ENCODE measurements around the gene CATSPER1.

CATSPER1 gene

GRCh38 chr11:65975771-65976170 lies 50.5 kb downstream of the CATSPER1 start:
- H3K4me3 ChIP-seq (ENCODE audit: low read length) = no peak overlapping the region
- no peaks in the 10 kb centered on the region for H3K79me2 ChIP-seq (ENCODE audit: low read length)
- H3K4me2 ChIP-seq (ENCODE audit: low read length) = no peak overlapping the region
- TF ChIP-seq EZH2phosphoT487 (IDR thresholded peaks at IDR 0.05; ENCODE audit: low read depth) = no peak
- TF ChIP-seq, protein P1, sequence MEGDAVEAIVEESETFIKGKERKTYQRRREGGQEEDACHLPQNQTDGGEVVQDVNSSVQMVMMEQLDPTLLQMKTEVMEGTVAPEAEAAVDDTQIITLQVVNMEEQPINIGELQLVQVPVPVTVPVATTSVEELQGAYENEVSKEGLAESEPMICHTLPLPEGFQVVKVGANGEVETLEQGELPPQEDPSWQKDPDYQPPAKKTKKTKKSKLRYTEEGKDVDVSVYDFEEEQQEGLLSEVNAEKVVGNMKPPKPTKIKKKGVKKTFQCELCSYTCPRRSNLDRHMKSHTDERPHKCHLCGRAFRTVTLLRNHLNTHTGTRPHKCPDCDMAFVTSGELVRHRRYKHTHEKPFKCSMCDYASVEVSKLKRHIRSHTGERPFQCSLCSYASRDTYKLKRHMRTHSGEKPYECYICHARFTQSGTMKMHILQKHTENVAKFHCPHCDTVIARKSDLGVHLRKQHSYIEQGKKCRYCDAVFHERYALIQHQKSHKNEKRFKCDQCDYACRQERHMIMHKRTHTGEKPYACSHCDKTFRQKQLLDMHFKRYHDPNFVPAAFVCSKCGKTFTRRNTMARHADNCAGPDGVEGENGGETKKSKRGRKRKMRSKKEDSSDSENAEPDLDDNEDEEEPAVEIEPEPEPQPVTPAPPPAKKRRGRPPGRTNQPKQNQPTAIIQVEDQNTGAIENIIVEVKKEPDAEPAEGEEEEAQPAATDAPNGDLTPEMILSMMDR (IDR thresholded peaks at IDR 0.05; ENCODE audit: low read depth, low read length) = no peak
- H3K9ac ChIP-seq (ENCODE audit: low read length) = no peak overlapping the region
- H3K27me3 ChIP-seq (ENCODE audit: low read depth, low read length) = no peaks in the 10 kb centered on the region
- peaks cover 28% of the 10 kb centered on the region for H3K36me3 ChIP-seq (replicated peaks; ENCODE audit: low read depth, low read length)
- H3K27ac ChIP-seq (ENCODE audit: low read length) = no peak overlapping the region
- no peaks in the 10 kb centered on the region for H3K9me3 ChIP-seq (ENCODE audit: insufficient read depth, low read length)
- H2AFZ ChIP-seq (ENCODE audit: low read depth, low read length) = no peak overlapping the region
- no peaks in the 10 kb centered on the region for H4K20me1 ChIP-seq (ENCODE audit: insufficient read depth, low read length)
- H3K4me1 ChIP-seq (ENCODE audit: low read length) = no peaks in the 10 kb centered on the region

- Histone ChIP-seq H3K9me3 (ENCODE audit: insufficient read depth, low read length) (no peaks in the 10 kb centered on the region), H4K20me1 (ENCODE audit: insufficient read depth, low read length) (no peaks in the 10 kb centered on the region), H3K4me3 (ENCODE audit: low read length) (no peak overlapping the region), H3K79me2 (ENCODE audit: low read length) (no peaks in the 10 kb centered on the region), H2AFZ (ENCODE audit: low read depth, low read length) (no peak overlapping the region), H3K4me2 (ENCODE audit: low read length) (no peak overlapping the region), H3K9ac (ENCODE audit: low read length) (no peak overlapping the region), H3K36me3 (replicated peaks; ENCODE audit: low read depth, low read length) (peaks cover 37% of the 10 kb centered on the region), H3K4me1 (ENCODE audit: low read length) (no peaks in the 10 kb centered on the region), H3K27ac (ENCODE audit: low read length) (no peak overlapping the region), H3K27me3 (ENCODE audit: low read depth, low read length) (no peaks in the 10 kb centered on the region)
- TF ChIP-seq, protein P1 (IDR thresholded peaks at IDR 0.05; ENCODE audit: low read depth, low read length) = no peak
- no peak for TF ChIP-seq EZH2phosphoT487 (IDR thresholded peaks at IDR 0.05; ENCODE audit: low read depth)
These were observed 52.7 kb downstream of the CATSPER1 start for GRCh38 chr11:65973439-65974110.

DNA sequence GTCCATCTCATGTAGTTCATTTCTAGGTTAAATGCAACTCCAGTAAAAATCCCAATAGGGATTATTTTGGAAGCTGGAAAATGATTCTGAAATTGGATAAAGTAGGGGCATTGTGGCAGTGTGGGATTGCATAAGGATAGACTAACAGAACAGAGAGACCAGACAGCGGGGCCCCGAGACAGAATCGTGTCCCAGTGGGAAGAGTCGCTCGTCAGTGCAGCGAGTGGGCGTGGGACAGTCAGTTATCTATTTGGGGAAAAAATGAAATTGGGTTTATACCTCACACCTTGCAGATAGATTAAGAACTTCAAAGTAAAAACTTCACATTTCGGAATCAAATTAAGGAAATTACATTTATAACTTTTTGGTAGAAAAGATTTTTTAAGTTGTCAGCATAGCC lies 54.2 kb downstream of the CATSPER1 start:
- Histone ChIP-seq H3K9me3 (ENCODE audit: insufficient read depth, low read length) (no peaks in the 10 kb centered on the region), H3K9ac (ENCODE audit: low read length) (no peak overlapping the region), H2AFZ (ENCODE audit: low read depth, low read length) (no peak overlapping the region), H3K4me2 (ENCODE audit: low read length) (no peak overlapping the region), H3K79me2 (ENCODE audit: low read length) (no peaks in the 10 kb centered on the region), H3K27me3 (ENCODE audit: low read depth, low read length) (no peaks in the 10 kb centered on the region), H3K4me1 (ENCODE audit: low read length) (no peaks in the 10 kb centered on the region), H3K27ac (ENCODE audit: low read length) (no peak overlapping the region), H4K20me1 (ENCODE audit: insufficient read depth, low read length) (no peaks in the 10 kb centered on the region), H3K36me3 (replicated peaks; ENCODE audit: low read depth, low read length) (peaks cover 41% of the 10 kb centered on the region), H3K4me3 (ENCODE audit: low read length) (no peak overlapping the region)
- TF ChIP-seq EZH2phosphoT487 (IDR thresholded peaks at IDR 0.05; ENCODE audit: low read depth) = no peak
- TF ChIP-seq, protein P1 (IDR thresholded peaks at IDR 0.05; ENCODE audit: low read depth, low read length) = no peak

- Histone ChIP-seq H3K79me2 (ENCODE audit: low read length) (peaks cover 9% of the 10 kb centered on the region), H3K4me1 (ENCODE audit: low read length) (no peaks in the 10 kb centered on the region), H3K27me3 (ENCODE audit: low read depth, low read length) (no peaks in the 10 kb centered on the region), H3K27ac (ENCODE audit: low read length) (no peak overlapping the region), H3K9me3 (ENCODE audit: insufficient read depth, low read length) (no peaks in the 10 kb centered on the region), H3K4me2 (ENCODE audit: low read length) (no peak overlapping the region), H3K4me3 (ENCODE audit: low read length) (no peak overlapping the region), H2AFZ (ENCODE audit: low read depth, low read length) (no peak overlapping the region), H3K9ac (ENCODE audit: low read length) (no peak overlapping the region), H3K36me3 (replicated peaks; ENCODE audit: low read depth, low read length) (peaks cover 56% of the 10 kb centered on the region), H4K20me1 (ENCODE audit: insufficient read depth, low read length) (no peaks in the 10 kb centered on the region)
- TF ChIP-seq EZH2phosphoT487 (IDR thresholded peaks at IDR 0.05; ENCODE audit: low read depth) = no peak
- TF ChIP-seq, protein P1 (IDR thresholded peaks at IDR 0.05; ENCODE audit: low read depth, low read length) = no peak
These were observed 57.4 kb downstream of the CATSPER1 start for GRCh38 chr11:65968600-65969482.
